Tibial artery (tissue), 4 donors: ENCODE data around the gene CGREF1.

ENCODE experiments used
- DNase-seq, 2 donors: peaks; one replicate each; pipeline ENCODE4 v3.0.0-alpha.2; 2019
- H3K27ac ChIP-seq, 2 donors: fragments of 200-600 bp; sonication (generic) in 1 of 2; 1 replicate in 1 of 2; 2 replicates in 1 of 2; pipeline ENCODE4 v1.5.1; 2018 to 2019; ENCODE audit warnings: mild to moderate bottlenecking in 1 of 2
- H3K27me3 ChIP-seq, 2 donors: fragments of 200-600 bp; sonication (generic) in 1 of 2; one replicate each; pipeline versions ENCODE4 v1.5.1 to v1.6.0; 2016 to 2019
- H3K36me3 ChIP-seq, 3 donors: fragments of 200-600 bp; sonication (generic) in 2 of 3; one replicate each; pipeline ENCODE4 v1.5.1; 2016 to 2019; ENCODE audit warnings: mild to moderate bottlenecking in 2 of 3
- H3K4me1 ChIP-seq, 4 donors: fragments of 200-600 bp; sonication (generic) in 2 of 4; 1 replicate in 3 of 4; 2 replicates in 1 of 4; pipeline ENCODE4 v1.5.1; 2016 to 2019
- H3K4me3 ChIP-seq, 2 donors: fragments of 200-600 bp; sonication (generic) in 1 of 2; 1 replicate in 1 of 2; 2 replicates in 1 of 2; pipeline ENCODE4 v1.5.1; 2018 to 2019; ENCODE audit warnings: mild to moderate bottlenecking in 2 of 2
- H3K9me3 ChIP-seq, 3 donors: fragments of 200-600 bp; sonication (generic) in 1 of 3; one replicate each; pipeline ENCODE4 v1.5.1; 2016 to 2019
- intact Hi-C: fragments of 100-400 bp; cut with DNase I; formaldehyde crosslinking; loops from one replicate; pipeline ENCODE4 v1.15.0; 2023; ENCODE audit warnings: low total_unique reads
- TF ChIP-seq, protein P1 (sequence below), 2 experiments: fragments of 200-600 bp in 1 of 2; fragments of 450-650 bp in 1 of 2; IDR thresholded peaks; one replicate each; pipeline ENCODE4 v1.5.1; 2017 to 2019; ENCODE audit warnings: antibody characterized with exemption in 2 of 2, mild to moderate bottlenecking in 1 of 2, moderate library complexity in 1 of 2

CGREF1 gene

DNA sequence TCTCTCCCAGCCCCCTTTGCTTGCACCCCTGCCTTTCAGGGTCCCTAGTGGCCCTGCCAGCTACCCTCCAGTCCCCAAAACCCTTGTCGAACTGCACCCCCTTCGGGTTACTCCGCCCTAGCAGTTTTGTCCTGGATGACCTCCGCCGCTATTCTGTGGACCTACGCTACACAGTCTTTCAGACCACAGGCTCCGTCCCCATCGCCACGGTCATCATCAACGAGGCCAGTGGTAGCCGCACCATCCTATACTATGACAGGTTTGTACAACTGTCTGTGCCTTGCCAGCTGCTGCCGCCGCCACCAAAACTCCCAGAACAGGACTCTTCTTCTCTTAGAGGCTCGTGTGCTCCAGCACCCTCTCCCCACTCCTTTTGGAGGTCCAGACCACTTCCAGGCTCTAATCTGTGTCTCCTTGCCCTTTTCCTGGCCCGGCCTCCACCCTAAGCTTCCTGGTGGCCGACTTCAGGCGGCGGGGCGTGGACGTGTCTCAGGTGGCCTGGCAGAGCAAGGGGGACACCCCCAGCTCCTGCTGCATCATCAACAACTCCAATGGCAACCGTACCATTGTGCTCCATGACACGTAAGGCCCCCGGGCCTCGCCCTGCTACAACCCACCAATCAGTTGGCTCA, 24.5 kb downstream of the CGREF1 start:
- Histone ChIP-seq H3K27me3 (no peaks in the 10 kb centered on the region), H3K27ac (no peak overlapping the region), H3K9me3 (no peaks in the 10 kb centered on the region), H3K36me3 (peaks cover 0 to 20% (median 0%) of the 10 kb centered on the region in 3 donors), H3K4me3 (no peak overlapping the region), H3K4me1 (peaks cover 0 to 8% (median 4%) of the 10 kb centered on the region in 4 donors)
- TF ChIP-seq, protein P1, sequence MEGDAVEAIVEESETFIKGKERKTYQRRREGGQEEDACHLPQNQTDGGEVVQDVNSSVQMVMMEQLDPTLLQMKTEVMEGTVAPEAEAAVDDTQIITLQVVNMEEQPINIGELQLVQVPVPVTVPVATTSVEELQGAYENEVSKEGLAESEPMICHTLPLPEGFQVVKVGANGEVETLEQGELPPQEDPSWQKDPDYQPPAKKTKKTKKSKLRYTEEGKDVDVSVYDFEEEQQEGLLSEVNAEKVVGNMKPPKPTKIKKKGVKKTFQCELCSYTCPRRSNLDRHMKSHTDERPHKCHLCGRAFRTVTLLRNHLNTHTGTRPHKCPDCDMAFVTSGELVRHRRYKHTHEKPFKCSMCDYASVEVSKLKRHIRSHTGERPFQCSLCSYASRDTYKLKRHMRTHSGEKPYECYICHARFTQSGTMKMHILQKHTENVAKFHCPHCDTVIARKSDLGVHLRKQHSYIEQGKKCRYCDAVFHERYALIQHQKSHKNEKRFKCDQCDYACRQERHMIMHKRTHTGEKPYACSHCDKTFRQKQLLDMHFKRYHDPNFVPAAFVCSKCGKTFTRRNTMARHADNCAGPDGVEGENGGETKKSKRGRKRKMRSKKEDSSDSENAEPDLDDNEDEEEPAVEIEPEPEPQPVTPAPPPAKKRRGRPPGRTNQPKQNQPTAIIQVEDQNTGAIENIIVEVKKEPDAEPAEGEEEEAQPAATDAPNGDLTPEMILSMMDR (IDR thresholded peaks at IDR 0.05): no peak
- intact Hi-C loops: no loop called here
- no peak for DNase-seq

DNA sequence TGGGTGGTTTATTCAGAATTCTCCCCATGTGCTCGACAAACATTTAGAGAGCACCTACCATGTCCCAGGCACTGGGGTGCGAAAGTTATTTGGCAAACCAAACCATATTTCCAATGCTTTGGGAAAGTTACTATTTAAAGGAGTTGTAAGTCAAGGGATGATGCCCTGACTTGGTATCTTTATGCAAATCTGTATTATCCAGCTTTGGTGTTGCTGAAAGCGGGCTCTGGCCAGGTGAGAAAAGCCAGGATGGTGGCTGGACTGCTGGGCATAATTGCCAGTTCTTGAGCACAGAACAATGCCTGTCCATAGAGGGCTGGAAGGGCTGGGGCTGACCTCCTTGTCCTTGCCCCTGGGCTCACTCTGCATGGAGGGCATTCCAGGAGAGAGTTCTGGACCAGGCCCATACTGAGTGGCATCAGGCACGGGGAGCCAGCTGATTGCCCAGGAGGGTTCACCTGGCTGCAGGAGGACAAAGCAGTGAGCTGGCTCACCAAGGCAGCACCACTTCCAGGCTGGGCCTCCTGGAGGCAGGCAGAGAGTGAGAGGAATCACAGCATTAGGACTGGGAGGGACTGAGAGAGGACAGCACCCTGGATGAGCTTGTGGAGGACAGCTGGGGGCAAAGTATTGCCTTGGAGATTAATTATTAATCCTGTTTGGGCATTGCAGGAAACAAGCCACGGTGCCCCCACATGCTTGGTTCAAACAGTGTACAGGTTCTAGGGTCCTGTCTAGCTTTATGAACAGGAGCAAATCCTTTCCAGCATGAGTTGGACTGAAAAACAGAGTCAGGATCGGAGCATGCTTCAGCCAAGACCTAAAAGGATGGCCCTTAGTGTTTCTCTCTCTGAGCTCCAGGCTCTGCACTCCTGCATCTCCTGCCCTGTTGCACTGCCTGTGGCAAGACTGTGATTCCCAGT, 25.2 kb downstream of the CGREF1 start:
- Histone ChIP-seq H3K9me3 (no peaks in the 10 kb centered on the region), H3K36me3 (peaks cover 0 to 17% (median 0%) of the 10 kb centered on the region in 3 donors), H3K27me3 (no peaks in the 10 kb centered on the region), H3K4me1 (peaks cover 0 to 8% (median 4%) of the 10 kb centered on the region in 4 donors), H3K4me3 (no peak overlapping the region), H3K27ac (no peak overlapping the region)
- intact Hi-C loops: no loop called here
- TF ChIP-seq, protein P1 (IDR thresholded peaks at IDR 0.05): no peak
- no peak for DNase-seq

DNA sequence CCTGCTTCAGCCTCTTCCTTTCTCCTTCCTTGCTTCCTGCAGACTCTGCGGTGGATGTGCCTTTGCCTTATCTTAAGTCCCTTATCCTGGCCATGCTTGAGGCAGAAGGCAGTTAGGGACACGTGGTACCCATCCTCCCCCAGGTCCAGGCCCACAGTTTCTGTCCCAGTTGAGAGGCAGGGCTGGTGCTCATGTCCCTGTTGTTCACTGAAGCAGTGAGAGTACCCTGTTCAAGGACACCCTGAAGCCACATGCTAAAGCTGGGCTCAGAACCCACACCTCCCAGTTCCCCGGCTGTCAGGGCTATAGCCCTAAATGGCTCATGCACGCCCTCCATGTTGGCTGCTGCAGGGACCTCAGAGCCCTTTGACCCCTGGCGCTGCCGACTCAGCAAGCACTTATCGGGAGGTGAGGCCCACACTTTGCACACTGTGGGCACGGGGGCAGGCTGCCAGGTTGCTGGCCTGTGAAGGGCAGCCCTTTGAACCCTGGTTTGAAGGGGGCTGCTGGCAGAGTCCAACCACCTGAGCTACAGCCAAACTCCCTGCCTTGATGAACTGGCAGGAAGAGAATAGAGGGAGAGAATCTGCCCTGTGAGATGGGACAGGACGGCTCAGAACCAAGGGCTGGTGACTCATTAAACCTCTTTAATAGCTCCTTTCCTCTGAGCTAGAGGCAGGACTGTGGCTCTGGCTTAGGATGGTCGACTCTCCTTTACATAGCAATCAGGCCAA, 26.1 kb downstream of the CGREF1 start:
- intact Hi-C loops: no loop called here
- H3K4me1 ChIP-seq: peaks cover 0 to 8% (median 4%) of the 10 kb centered on the region in 4 donors
- TF ChIP-seq, protein P1 (IDR thresholded peaks at IDR 0.05): no peak
- no peaks in the 10 kb centered on the region for H3K27me3 ChIP-seq
- H3K4me3 ChIP-seq: no peak overlapping the region
- no peak for DNase-seq
- H3K9me3 ChIP-seq: no peaks in the 10 kb centered on the region
- no peak overlapping the region for H3K27ac ChIP-seq
- peaks cover 0 to 17% (median 0%) of the 10 kb centered on the region in 3 donors for H3K36me3 ChIP-seq

DNA sequence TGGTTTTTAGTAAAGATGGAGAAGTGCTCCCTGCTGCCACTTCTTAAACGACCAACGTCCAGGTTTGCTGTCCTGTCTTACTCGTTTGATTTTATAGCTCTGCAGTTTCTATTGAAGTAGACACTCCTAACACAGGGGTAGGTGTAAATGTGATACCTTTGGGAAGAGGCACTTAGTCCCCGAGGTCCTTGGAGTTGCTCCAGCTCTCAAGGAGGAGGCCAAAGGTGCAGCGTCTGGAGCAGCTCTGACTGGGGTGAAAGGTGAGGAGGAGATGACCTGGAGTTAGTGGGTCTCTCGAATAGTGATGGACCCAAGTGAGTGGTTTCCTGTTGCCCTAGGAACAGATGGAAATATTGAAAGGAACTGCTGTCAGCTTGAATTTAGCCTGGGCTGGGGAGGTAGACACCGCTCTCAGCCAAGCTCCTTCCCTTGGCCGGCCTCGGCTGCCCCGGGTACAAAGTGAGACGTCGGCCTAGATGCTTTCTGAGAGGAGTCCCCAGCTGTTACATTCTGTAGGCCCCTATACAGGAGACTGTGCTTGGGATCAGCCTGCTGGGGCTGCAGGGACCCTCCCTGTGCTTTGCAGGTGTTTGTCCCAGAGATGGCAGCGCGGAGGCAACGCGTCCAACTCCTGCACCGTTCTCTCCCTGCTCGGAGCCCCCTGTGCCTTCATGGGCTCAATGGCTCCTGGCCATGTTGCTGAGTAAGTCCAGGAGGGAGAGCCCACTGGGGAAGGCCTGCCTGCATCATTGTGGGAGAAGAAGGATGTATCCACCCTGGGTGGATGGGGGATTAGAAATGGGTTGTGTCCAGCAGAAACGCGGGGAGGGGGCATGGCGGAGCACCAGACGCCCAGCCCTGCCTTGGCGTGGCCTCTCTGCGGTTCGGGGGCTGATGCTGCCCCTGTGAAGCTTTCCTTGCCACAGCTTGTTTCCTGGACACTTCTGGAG, 26.9 kb downstream of the CGREF1 start:
- no peak for DNase-seq
- Histone ChIP-seq H3K36me3 (peaks cover 0 to 17% (median 0%) of the 10 kb centered on the region in 3 donors), H3K27ac (no peak overlapping the region), H3K27me3 (no peaks in the 10 kb centered on the region), H3K9me3 (no peaks in the 10 kb centered on the region), H3K4me3 (no peak overlapping the region), H3K4me1 (peaks cover 0 to 17% (median 10%) of the 10 kb centered on the region in 4 donors)
- TF ChIP-seq, protein P1 (IDR thresholded peaks at IDR 0.05): no peak
- intact Hi-C loops: no loop called here
